Amygdala (tissue), 56 donors: Measurements from ENCODE around the gene DCDC2.
"Not testable (repeated sequence)": the region's sequence is repeated elsewhere in the genome, so short reads cannot be mapped to it uniquely, and the experiment has no call there.

Experiments used
- DNase-seq, 56 donors: peaks; one replicate each; lab custom pipeline; 2025; lab: John Stamatoyannopoulos, UW

DCDC2 gene

GRCh38 chr6:24157886-24158285, 200.0 kb downstream of the DCDC2 start:
- no peak for DNase-seq

GRCh38 chr6:24154121-24154520, 203.7 kb downstream of the DCDC2 start:
- DNase-seq: no peak

GRCh38 chr6:24152014-24152413, 205.8 kb downstream of the DCDC2 start:
- no peak for DNase-seq

GRCh38 chr6:24149836-24150235, 208.0 kb downstream of the DCDC2 start:
- no peak for DNase-seq

DNA sequence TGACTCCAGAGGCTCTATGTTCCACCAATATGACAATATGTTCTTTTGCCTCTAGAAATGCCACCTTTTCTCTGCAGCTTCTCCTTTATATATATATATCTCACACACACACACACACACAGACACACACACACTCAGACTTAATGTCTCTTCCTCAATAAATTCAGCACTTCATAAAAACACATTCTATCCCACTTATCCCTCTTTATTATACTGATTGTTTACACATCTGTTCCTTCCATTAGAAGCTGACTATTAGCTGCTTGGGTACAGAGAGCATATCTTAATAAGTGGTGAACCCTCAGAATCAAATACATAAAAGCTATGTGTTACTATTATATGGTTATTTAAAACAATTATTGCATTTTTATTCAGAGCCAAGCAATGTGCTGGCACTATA, 208.6 kb downstream of the DCDC2 start:
- DNase-seq: no peak

DNA sequence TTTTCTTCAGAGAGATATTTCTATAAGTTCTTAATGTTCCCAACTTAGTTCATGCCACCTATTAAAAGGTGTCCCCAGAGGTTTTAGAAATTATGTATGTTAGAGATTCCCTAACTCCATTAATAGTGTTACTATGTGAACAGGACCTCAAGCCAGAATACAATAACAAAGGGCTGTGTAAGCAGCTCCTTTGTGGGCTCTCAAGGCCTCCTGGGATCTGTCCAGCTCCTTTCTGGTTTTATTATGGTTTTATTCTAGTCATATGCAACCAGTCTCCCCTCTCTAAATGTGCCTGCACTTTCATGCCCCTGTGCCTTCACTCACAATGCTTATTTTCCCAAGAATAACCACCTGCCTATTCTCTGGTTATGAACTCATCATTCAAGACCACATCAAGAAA, 209.2 kb downstream of the DCDC2 start:
- no peak for DNase-seq

- no peak for DNase-seq
Observed at GRCh38 chr6:24148154-24148570, 209.7 kb downstream of the DCDC2 start.

GRCh38 chr6:24147511-24148153, 210.2 kb downstream of the DCDC2 start:
- DNase-seq: no peak

GRCh38 chr6:24146871-24147270, 211.0 kb downstream of the DCDC2 start:
- no peak for DNase-seq

- DNase-seq: peak in 2 of 56 donors; percentile 15 to 16
Observed at GRCh38 chr6:24145690-24146131, 212.1 kb downstream of the DCDC2 start.

DNA sequence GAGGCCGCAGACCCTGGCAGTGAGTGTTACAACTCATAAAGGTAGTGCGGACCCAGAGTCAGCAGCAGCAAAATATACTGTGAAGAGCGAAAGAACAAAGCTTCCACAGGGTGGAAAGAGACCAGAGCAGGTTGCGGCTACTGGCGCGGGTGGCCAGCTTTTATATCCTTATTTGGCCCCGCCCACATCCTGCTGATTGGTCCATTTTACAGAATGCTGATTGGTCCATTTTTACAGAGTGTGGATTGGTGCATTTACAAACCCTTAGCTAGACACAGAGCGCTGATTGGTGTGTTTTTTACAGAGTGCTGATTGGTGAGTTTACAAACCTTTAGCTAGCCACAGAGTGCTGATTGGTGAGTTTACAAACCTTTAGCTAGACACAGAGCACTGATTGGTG, 215.1 kb downstream of the DCDC2 start:
- DNase-seq: not testable (repeated sequence)

DNA sequence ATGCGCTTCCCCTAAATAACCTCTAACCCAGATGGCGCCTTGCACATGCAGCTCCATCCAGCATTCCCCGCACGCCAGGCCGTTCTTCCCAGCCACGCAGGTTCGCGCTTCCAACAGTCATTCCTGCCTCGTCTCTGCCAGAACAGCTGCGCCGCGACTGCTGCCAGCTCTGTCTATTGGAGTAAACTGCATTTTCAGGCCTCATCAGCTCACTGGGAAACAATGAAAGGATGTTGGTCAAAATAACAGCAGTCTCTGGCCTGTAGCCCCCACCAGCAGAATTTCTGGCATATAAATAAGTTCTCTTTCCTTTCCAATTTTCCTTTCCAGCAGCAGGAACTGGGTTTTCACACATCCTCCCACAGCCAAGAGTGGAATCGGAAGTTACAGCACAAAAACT, 217.3 kb downstream of the DCDC2 start:
- DNase-seq: peak in 41 of 56 donors; percentile 5 to 68 (median 30)

GRCh38 chr6:24139639-24140038, 218.2 kb downstream of the DCDC2 start:
- DNase-seq: no peak

DNA sequence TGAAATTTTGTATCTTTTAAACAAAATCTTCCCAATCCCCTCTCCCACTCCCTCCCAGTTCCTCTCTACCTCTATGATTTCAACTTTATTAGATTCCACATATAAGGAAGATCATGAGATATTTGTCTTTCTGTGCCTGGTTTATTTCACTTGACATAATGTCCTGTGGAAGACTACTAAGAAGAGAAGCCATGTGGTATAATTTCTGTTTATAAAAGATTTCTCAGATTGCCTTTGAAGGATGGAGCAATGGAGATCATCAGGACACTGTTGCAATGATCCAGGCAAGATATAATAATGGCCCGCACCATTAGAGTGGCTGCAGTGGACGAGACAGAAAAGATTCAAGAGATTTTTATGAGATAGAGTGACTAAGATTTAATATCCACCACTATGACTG, 218.8 kb downstream of the DCDC2 start:
- no peak for DNase-seq

DNA sequence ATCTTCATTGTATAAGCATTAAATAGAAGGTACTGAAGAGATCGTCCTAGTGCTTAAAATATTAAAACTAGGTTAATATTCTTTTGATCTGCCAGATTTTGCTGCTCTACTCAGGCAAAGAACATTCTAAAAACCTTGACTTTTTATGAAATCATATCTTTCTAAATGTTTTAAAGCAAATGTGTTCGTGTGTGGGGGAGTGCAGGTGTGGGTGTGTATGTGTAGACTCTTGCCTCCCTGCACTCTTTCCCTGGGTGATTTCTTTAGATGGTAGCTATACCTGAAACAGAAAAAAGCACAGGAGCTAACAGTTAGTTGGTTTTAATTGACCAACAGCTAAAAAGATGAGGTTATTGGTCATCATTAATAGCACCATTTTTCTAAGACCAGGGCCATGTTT, 226.1 kb downstream of the DCDC2 start:
- DNase-seq: no peak

DNA sequence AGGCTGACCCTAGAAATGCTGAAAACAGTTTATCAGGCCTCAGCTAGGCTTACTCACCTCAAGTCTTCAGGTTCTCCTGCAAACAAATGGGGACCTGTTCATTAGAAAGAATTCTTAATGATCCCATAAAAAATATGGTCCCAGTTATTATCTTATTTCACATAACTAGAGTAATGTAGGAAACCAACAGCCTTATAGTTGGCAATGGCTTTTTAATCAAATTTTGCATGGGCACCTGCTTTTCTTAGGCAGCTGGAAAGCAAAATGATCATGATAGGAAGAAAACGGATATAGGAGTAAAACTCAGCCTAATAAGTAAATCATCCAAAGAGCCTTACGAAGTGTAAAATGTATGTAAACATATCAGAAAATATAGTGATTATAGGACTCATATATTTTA, 230.5 kb downstream of the DCDC2 start:
- DNase-seq: no peak

GRCh38 chr6:24126586-24127192, 231.2 kb downstream of the DCDC2 start:
- peak in 20 of 56 donors; percentile 4 to 49 (median 14) for DNase-seq

DNA sequence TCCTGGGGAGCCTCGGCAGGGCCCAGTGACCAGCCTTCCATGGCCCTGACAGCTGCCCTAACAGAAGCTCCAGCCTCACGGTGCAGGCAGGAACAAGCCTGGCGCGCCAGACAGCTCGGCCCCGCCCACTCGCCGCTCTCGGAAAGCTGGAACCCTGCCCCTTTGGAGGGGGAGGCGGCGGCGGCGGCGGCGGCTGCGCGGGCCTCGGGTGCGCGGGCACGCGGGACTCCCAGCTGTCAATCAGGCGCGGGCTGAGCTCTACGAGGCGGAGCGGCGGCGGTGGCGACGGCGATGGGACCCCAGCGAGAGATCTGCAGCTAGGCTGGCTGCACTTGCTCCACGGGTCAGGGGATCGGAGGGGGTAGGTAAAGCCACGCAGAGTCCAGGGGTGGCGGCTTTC, 231.9 kb downstream of the DCDC2 start, which contains the start of gene NRSN1:
Gene NRSN1, plus strand, starts transcription at position 236 of the 400 bp plus-strand sequence. CDS start 8,113 bp downstream, outside the sequence.
- peak in 41 of 56 donors; percentile 4 to 74 (median 47) for DNase-seq

DNA sequence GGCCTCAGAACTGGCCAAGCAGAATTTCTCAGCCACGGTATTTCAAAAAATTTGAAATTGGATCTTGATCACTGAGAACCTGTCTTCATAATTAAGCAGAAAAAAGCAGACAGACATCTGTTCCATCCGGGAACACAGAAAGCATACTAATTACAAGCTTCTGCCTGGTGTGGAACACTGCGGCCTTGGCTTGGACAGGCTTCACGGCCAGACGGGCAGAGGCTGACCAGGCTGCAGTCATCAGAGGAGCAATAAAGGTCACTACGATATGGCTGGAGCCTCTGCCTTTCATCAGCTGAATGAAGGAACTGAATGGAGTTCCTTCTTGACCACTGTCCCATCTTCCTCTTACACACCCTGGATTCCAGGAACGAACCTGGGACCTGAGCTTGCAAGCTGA, 235.7 kb downstream of the DCDC2 start:
- DNase-seq: peak in 2 of 56 donors; percentile 5 to 7
